IMR-90 (cell line): ENCODE data around the gene COLGALT1.

Experiments used
- CEBPB ChIP-seq: IDR thresholded peaks from 2 replicates; pipeline ENCODE4 v1.6.1; 2012; ENCODE audit warnings: low read depth, low read length, improper control_type of control experiment
- CTCF ChIP-seq: conservative IDR thresholded peaks from 2 replicates; pipeline ENCODE4 v1.5.1; 2012; ENCODE audit warnings: mild to moderate bottlenecking, low read depth, low read length, improper control_type of control experiment
- ELK1 ChIP-seq: fragments of 150-350 bp; IDR thresholded peaks from 2 replicates; pipeline ENCODE4 v1.6.1; 2016; ENCODE audit warnings: low read depth, mild to moderate bottlenecking, low read length, moderate library complexity, borderline replicate concordance
- FOS ChIP-seq: fragments of 150-350 bp; IDR thresholded peaks from 2 replicates; pipeline ENCODE4 v1.6.1; 2016; ENCODE audit warnings: low read depth, low read length
- MAFK ChIP-seq: IDR thresholded peaks from 2 replicates; pipeline ENCODE4 v1.6.1; 2012; ENCODE audit warnings: low read depth, low read length, improper control_type of control experiment
- MAZ ChIP-seq: IDR thresholded peaks from 2 replicates; pipeline ENCODE4 v1.6.1; 2012; ENCODE audit warnings: low read depth, mild to moderate bottlenecking, low read length, improper control_type of control experiment, moderate library complexity, borderline replicate concordance
- MXI1 ChIP-seq: IDR thresholded peaks from 2 replicates; pipeline ENCODE4 v1.6.1; 2012; ENCODE audit warnings: low read depth, mild to moderate bottlenecking, low read length, moderate library complexity, borderline replicate concordance
- NFE2L2 ChIP-seq: fragments of 150-350 bp; IDR thresholded peaks from 2 replicates; pipeline ENCODE4 v1.6.1; 2016; ENCODE audit warnings: low read depth, mild to moderate bottlenecking, low read length
- POLR2A ChIP-seq: IDR thresholded peaks from 2 replicates; pipeline ENCODE4 v1.6.1; 2012; ENCODE audit warnings: mild to moderate bottlenecking, low read depth, low read length
- RAD21 ChIP-seq: IDR thresholded peaks from 2 replicates; pipeline ENCODE4 v1.6.1; 2012; ENCODE audit warnings: low read length, improper control_type of control experiment
- RCOR1 ChIP-seq: IDR thresholded peaks from 2 replicates; pipeline ENCODE4 v1.6.1; 2012; ENCODE audit warnings: mild to moderate bottlenecking, low read length, improper control_type of control experiment; ENCODE audit not compliant: insufficient replicate concordance
- RFX5 ChIP-seq: IDR thresholded peaks from 2 replicates; pipeline ENCODE4 v1.8.0; 2012; ENCODE audit warnings: low read depth, mild to moderate bottlenecking, low read length, moderate library complexity
- SMC3 ChIP-seq: fragments of 150-350 bp; IDR thresholded peaks from 2 replicates; pipeline ENCODE4 v1.6.1; 2016; ENCODE audit warnings: low read depth, mild to moderate bottlenecking, antibody characterized with exemption, low read length, moderate library complexity
- USF2 ChIP-seq: fragments of 150-350 bp; IDR thresholded peaks from 2 replicates; pipeline ENCODE4 v1.6.1; 2017; ENCODE audit warnings: mild to moderate bottlenecking, antibody characterized with exemption, low read length, low read depth

GRCh38 chr19:17555480-17555928 lies at the start of gene COLGALT1:
- no peak for TF ChIP-seq CEBPB
- no peak for TF ChIP-seq CTCF
- TF ChIP-seq RCOR1, result no peak
- peak; percentile 84; the same call in 1 of the 2 replicates for TF ChIP-seq MXI1
- no peak for TF ChIP-seq SMC3
- TF ChIP-seq POLR2A, result no peak; the same call in none of the 2 replicates
- TF ChIP-seq MAFK, result no peak
- no peak for TF ChIP-seq RAD21
- no peak for TF ChIP-seq USF2
- TF ChIP-seq RFX5, result no peak
- TF ChIP-seq ELK1, result no peak
- no peak for TF ChIP-seq NFE2L2
- TF ChIP-seq FOS, result no peak
- peak; percentile 78; the same call in 1 of the 2 replicates for TF ChIP-seq MAZ
